GM19035 (cell line): Measurements from ENCODE around the gene OXCT1.

Experiments
- ATAC-seq: cut with Tn5 transposase; IDR thresholded peaks from one replicate; pipeline ENCODE4 v1.9.1; 2021; ENCODE audit not compliant: unreplicated experiment

The OXCT1 gene

DNA sequence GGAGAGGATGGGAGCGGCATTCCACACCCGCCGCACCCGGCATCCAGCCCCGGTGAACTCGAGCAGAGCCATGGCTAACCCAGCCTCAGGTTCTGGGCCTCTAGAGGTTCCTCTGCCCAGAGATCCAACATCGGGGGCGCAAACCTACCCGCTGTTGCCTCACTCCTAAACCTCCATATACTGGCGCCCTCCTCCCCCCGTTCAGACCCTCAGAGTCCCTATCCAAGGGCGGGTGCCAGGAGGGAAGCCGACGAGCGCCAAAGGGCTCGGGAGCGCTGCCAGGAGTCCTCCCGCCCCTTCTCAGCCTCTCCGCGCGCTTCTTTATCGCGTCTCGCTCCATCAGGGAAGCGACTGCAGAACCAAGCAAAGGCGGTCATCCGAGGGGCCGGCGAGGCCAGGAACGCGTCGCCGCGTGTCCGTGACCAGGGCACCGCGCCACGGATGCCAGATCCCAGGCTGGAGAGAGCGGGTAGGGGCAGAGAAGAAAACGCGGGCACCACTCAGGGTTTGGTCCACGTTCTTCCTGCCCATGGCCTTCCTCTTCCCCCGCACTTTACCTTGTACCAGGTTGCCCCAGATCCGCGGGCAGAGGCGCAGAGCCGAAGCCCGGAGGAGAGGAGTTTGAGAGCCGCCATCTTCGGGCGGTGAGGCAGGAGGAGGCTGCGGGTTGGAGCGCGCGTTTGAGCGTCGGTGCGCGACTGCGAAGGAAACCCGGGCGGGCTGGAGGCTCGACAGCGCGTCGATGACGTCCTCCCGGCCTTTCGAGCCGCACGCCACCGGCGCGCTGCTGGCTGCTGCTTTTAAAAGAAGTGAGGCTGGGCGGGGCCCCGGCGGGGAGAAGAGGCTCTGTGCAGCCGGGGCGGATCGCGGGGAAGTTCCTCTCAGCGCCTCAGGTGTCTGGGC is at the start of gene OXCT1:
Gene OXCT1 (minus strand): TSS at position 702 of the 903 bp plus-strand sequence. CDS start 67 bp downstream, at position 635.
- peak; percentile 91 for ATAC-seq

GRCh38 chr5:41918105-41918504 is 47.9 kb upstream of the OXCT1 start:
- no peak for ATAC-seq

DNA sequence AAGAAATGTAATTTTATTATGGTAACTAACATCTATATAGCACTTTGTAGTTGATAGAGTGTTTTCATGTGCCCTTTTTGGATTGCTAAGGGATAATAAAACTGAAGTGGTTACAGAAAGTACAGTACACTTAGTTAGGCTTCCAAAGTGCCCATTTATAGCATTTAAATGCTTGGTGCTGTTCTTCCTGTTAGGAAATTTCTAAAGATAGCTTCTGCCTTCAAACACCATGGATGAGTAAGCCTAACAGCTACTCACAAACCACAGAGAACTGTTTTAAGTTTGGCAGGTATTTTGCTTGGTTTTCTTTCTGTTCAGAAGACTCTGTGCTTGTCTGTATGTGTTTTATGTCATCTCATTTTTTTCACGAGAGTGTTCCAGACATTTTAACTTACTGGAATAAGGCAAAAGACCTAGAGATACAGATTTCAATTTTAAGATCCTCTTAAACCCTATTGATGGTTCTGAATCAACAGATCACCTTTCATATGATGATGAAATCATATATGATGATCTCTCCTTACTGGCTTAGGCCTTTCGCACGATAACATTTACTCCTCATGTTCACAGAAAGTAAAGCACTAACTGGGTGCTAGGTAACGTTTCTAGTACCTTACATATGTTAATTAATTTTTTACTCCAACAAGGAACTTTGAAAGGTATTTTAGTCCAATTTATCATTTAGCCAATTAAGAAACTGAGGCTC is 38.3 kb upstream of the OXCT1 start:
- ATAC-seq = no peak

GRCh38 chr5:41906151-41906550 is 35.9 kb upstream of the OXCT1 start:
- ATAC-seq = no peak

GRCh38 chr5:41903892-41904799 is 33.9 kb upstream of the OXCT1 start, which contains the start of gene RIMOC1:
TSS of gene RIMOC1 (plus strand) at chr5:41904344. CDS start at chr5:41904368, 24 bp downstream.
- ATAC-seq = peak; percentile 99

- no peak for ATAC-seq
Measured at GRCh38 chr5:41903382-41903891, 33.2 kb upstream of the OXCT1 start.

GRCh38 chr5:41896230-41896629 is 26.0 kb upstream of the OXCT1 start:
- no peak for ATAC-seq

DNA sequence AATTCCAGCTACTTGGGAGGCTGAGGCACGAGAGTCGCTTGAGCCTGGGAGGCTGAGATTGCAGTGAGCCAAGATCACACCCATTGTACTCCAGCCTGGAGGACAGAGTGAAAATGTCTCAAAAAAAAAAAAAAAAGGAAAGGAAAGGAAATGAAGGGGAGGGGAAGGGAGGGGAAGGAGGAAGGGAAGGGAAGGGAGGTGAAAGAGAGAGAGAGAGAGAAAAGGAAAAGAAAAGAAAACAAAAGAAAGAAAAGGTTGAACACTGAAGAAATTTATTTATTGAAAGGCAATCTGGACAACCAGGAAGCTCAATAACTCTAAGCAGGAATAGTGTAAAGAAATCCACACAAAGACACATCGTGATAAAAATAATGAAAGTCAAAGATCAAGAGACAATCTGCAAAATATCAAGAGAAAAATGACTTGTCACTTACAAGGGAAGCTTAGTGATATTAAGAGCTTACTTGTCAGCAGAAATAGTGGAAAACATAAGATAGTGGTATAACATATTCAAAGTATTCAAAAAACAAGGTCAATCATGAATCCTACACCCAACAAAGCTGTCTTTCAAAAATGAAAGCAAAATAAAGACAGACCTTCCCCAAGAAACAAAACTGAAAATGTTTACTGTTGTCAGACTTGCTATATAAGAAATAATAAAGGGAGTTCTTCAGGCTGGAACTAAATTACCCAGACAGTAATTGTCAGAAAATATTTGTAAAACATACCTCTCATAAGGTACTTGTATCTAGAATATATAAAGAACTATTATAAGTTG is 23.0 kb upstream of the OXCT1 start:
- no peak for ATAC-seq

DNA sequence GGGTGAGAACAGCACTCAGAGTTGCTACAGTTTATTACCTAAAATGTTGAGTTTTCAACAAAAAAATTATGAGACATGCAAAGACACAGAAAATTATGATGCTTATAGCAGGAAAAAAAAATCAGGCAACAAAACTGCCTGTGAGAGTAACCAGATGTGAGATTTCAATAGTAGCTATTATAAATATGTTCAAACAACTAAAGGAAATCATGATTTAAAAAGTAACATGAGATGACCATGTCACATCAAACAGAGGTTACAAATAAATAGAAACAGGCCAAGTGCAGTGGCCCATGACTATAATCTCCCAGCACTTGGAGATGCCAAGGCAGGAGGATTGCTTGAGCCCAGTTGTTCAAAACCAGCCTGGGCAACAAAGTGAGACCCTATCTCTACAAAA is 21.8 kb upstream of the OXCT1 start:
- ATAC-seq = no peak

DNA sequence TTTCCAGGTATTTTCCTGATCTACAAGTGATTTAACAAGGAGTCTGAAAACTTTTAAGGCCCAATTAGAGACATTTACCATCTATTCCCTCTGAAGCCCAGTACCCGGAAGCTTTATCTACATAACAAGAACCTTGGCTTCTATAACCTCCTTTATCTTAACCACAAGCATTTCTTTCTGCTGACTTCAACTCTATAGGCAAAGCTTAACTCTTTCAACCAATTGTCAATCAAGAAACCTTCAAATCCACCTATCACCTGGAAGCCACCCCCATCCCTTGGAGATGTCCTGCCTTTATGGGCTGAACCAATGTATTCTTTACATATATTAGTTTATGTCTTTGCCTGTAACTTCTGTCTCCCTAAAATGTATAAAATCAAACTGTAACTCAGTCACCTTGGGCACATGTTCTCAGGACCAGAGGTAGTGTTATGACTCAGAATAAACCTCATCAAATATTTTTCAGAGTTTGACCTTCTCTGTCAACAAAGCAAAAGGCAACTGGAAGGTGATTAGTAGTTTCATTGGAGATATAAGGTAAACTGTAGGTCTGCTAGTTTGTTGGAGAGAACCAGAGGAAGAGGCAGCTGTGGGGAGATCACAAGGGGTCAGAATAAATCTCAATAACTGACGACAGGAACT is 21.0 kb upstream of the OXCT1 start:
- no peak for ATAC-seq

DNA sequence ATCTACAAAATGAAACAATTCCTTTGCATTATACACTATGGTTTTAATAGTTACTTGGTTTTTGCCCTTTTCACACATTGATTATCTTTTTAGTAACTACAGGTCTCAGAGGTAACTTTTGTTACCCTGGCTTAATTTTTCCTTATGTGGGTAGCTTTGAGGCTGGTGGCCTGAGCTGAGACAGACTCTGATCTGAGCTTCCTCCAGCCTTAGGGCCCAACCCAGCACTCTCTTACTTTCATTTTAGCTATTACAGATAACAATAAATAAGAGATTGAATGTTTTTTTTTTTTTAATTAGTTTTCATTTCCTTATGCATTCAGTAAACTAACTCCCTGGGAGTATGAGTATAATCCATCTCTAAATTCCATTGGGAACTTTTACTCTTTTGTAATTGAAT is 15.1 kb upstream of the OXCT1 start:
- ATAC-seq = no peak

- ATAC-seq = no peak
Measured at GRCh38 chr5:41883936-41884335, 13.7 kb upstream of the OXCT1 start.

- ATAC-seq = no peak
Measured at GRCh38 chr5:41883243-41883642, 13.0 kb upstream of the OXCT1 start.

DNA sequence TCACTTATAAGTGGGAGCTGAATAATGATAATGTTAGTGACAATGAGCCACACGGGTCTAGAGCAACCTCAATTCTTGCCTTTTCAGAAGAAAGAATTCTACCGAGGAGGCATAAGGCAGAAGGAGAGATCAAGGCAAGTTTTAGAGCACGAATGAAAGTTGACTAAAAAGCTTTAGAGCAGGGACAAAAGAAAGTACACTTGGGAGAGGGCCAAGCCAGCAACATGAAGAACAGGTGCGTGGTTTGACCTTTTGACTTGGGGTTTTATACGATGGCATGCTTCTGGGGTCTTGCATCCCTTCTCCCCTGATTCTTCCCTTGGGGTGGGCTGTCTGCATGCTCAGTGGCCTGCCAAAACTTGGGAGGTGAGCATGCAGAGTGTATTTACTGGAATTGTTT is 12.5 kb upstream of the OXCT1 start:
- no peak for ATAC-seq

- ATAC-seq = no peak
Measured at GRCh38 chr5:41878643-41879478, 8.6 kb upstream of the OXCT1 start.

DNA sequence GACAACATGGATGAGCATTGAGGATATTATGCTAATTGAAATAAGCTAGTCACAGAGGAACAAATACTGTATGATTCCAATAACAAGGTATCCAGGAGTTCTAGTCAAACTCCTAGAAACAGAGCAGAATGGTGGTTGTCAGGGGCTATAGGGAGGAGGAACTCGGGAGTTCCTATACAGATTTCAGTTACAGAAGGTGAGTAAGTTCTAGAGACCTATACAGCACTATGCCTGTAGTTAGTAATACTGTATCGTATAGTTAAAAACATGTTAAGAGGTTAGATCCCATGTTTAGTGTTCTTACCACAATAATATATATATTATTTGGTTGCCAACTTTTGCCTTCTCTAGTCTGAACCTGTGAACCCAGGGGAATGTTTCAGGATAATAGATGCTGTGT is 7.9 kb upstream of the OXCT1 start:
- no peak for ATAC-seq

DNA sequence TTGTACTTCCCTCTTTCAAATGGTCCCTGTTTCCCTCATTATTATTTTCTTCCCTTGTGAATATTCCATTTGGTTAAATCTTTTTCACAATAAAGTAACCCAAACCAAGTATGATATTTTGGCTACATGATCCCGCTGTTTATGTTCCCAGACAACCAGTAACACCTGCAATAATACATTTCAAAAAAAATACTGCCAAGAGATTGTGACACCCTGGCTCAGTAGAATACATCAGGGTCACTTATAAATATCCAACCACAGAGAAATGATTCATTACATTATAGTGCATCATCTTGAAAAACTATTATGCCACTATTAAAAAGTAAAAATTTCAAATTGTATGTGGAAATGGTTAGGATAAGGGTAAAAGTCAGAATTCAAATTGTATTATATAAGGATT is 7.2 kb upstream of the OXCT1 start:
- ATAC-seq = no peak

DNA sequence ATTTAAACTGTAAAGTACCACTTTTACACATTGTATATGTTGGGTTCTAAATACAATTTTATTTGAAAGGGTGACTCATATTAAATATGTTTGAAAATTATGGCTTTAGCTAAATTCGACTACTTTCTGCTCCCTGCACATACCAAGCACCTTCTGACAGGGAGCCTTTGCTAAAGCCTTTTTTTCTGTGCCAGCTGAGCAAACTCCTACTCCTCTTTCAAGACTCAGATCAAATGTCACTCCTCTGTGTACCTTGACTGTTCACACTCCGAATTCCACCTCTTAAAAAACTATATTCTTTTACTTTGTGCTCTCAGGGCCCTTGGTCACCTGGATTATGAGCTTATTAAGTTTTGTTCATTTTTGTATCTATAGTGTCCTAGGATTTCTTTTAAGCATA is 6.5 kb upstream of the OXCT1 start:
- ATAC-seq = no peak

DNA sequence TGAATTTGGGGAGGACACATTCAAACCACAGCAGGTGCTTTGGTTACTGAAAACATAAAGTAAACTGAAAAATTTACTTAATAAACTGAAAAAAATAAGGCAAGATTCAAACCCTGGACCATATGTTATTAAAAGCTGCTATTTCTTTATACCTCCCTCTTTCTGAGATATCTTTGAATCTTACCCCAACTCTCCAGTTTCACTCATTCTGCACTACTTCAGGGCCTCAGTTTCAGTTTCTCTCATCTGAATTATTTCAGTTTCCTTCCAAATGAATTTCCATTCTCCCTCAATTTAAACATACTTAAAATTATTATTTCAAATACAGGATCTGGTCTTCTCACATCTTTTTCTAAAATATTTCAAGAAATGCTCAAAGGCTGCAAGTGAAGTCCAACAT is 4.9 kb upstream of the OXCT1 start:
- ATAC-seq = no peak
